ENCODE data around the gene HPCAL1.

HPCAL1 gene

DNA sequence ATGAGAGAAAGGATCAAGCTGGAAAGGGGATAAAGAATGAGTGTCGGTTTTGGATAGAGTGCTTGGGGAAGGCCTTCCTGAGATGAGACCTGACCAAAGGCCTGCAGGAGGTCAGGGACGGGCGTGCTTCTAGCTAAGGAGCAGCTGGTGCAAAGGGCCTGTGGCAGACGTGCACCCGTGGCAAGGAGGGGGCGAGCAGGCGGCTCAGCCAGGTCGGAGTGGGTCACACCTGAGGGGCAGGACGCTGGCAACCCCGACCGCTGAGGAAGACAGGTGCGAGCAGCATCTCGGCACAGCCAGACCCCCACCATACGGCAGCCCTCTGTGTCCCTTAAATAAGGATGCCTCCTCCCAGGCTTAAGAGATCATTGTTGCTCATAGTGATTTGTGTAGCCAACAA lies 97.3 kb downstream of the HPCAL1 start:
- no peak for TF ChIP-seq CTCF (IDR thresholded peaks at IDR 0.05; ENCODE audit: insufficient read depth, missing control alignments)
- FAIRE-seq (no peak), DNase-seq (ENCODE audit: insufficient read length, low spot score) (no peak)

DNA sequence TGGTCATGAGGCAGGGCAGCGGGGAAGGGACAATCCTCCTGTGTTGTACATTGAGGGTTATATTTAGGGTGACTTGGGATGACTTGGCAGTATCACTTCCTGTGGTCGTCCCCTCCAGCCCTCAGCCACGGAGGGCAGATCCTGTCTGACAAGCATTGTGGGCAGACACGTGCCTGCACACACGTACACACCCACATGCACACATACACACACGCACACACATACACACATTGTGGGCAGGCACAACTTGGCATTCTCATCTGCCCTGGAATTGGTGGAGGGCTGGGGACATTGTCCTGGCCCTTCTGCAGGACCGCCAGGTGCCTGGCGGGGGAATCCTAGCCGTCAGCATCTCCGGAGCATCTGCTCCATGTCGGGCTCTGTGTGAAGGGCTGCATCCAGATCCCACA lies 97.9 kb downstream of the HPCAL1 start:
- DNase-seq (ENCODE audit: insufficient read length, low spot score) (no peak), FAIRE-seq (no peak)
- no peak for TF ChIP-seq CTCF (IDR thresholded peaks at IDR 0.05; ENCODE audit: insufficient read depth, missing control alignments)

DNA sequence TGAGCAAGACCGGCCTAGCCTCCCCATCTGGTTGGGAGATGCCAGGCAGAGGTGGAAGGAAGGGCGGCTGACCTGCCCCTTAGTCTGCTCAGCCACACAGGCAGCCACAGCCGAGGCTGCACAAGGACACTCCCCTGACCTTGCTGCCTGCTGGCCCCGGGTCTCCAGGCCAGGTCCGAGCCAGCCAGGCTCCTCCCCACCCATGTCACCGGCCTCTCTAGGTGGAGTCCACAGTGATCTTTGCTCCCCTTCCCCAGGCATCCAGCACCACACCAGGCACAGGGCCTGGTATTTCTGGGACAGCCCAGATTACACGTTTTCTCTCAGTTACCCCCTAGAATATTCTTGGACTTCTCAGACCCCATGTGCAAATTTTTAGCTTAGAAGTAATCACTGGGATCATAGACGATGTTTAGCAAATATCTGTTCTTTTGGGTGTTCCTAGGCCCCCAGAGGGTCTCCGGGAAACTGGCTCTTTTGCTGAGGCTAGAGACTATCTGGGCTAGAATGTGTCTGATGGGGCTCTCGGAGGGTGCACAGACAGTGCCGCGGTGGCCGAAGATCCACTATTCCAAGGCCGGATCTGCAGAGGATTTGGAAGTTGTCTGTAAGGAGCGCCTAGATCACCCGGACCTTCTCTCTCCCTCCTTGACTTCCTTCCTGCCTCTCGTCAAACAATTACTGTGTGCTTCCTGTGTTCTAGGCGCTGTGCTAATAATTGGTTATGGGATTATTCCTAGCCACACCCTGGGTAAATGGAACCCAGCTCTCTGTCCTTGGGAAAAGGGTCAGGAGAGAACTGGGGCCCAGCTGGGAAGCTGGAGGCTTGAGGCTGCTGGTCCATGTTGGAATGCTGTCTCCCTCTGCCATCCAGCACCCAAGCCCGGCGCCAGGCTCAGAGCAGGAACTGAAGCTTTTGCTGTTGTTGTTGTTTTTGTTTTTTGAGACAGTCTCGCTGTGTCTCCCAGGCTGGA lies 98.6 kb downstream of the HPCAL1 start:
- FAIRE-seq (no peak), DNase-seq (ENCODE audit: insufficient read length, low spot score) (no peak)
- no peak for TF ChIP-seq CTCF (IDR thresholded peaks at IDR 0.05; ENCODE audit: insufficient read depth, missing control alignments)

DNA sequence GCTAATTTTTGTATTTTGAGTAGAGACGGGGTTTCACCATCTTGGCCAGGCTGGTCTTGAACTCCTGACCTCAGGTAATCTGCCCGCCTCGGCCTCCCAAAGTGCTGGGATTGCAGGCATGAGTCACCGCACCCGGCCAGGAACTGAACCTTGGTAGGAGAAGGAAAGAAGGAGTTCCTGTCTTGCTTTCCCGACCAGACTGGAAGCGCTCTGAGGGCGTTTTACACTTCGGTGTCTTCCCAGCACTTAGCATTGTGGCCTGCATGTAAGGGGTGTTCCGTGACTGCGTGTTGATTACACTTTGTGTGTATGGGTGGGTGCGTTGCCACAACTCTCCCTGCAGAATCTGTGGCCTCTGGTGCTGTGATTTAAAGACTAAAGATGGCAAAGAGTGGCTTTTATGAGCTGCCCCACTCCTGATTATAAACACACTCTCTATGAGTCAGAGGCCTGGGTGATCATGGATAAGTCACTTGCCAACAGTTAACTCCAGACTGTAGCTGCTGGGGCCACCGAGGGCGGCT lies 99.4 kb downstream of the HPCAL1 start:
- no peak for FAIRE-seq
- no peak for TF ChIP-seq CTCF (IDR thresholded peaks at IDR 0.05; ENCODE audit: insufficient read depth, missing control alignments)
- DNase-seq (ENCODE audit: insufficient read length, low spot score) = no peak

DNA sequence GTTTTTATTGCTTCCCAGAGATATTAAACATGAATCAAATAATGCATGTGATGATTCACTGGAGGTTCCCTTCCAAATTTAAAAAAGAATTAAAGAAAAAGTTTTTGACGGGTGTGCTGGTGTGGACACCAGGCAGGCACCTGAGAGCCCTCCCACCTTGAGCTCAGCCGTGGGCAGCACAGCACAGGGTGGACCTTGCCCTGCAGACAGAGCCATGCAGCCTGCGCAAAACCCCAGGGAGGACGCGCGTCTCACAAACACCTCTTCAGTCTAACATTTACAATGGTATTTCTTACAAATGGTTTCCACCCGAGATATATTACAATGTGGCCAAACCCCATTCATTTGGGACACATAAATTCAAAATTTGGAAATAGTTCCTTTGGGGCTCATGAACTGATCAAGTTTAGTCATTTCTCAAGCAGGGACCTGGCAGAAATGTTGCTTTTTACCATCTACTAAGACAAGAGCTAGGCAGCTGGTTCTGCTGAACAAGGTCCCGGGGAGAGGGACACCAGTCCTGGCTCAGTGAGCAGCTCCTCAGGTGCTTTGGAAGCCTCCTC lies 100.0 kb downstream of the HPCAL1 start:
- no peak for TF ChIP-seq CTCF (IDR thresholded peaks at IDR 0.05; ENCODE audit: insufficient read depth, missing control alignments)
- FAIRE-seq (no peak), DNase-seq (ENCODE audit: insufficient read length, low spot score) (no peak)

- TF ChIP-seq CTCF (IDR thresholded peaks at IDR 0.05; ENCODE audit: insufficient read depth, missing control alignments) = no peak
- no peak for DNase-seq (ENCODE audit: insufficient read length, low spot score)
Observed at GRCh38 chr2:10404324-10405143, 101.8 kb downstream of the HPCAL1 start.

More at GRCh38 chr2:10404324-10405143, 101.8 kb downstream of the HPCAL1 start:
- no peak for FAIRE-seq

Data from D721Med (cell line).